DND-41 (cell line): ENCODE data around the gene EPB41L4A.

Source experiments
- CTCF ChIP-seq: IDR thresholded peaks from 2 replicates; pipeline ENCODE4 v1.5.1; 2012; ENCODE audit warnings: borderline replicate concordance, low read length, moderate library complexity, mild to moderate bottlenecking; ENCODE audit not compliant: poor library complexity, severe bottlenecking; ENCODE audit errors: extremely low read depth
- EZH2 ChIP-seq: IDR thresholded peaks from 3 replicates; pipeline ENCODE4 v1.6.1; 2012; ENCODE audit warnings: borderline replicate concordance, low read depth, mild to moderate bottlenecking, moderate library complexity, low read length, inconsistent platforms; ENCODE audit not compliant: severe bottlenecking

- TF ChIP-seq CTCF (no peak), EZH2 (no peak)
Observed at GRCh38 chr5:112304743-112305142, 114.3 kb downstream of the EPB41L4A start.
